ENCODE results near the gene MRPL9.

- TF ChIP-seq CTCF (IDR thresholded peaks at IDR 0.05) (no peak), POLR2A (IDR thresholded peaks at IDR 0.05) (no peak)
Observed at GRCh38 chr1:151759241-151759640, 4.1 kb downstream of the MRPL9 start.

Measured in vagina (tissue), 2 donors.